TTC549 (cell line): Measurements from ENCODE around the gene MPP4.
"Not testable (repeated sequence)": the region's sequence is repeated elsewhere in the genome, so short reads cannot be mapped to it uniquely, and the experiment has no call there.

Experiments
- FAIRE-seq: peaks from 2 replicates; lab custom pipeline; 2012; peaks lifted over from hg19 to GRCh38; lab: Jason Lieb, UNC

The MPP4 gene

GRCh38 chr2:201673546-201673945 is 24.9 kb downstream of the MPP4 start:
- no peak for FAIRE-seq

GRCh38 chr2:201671205-201671604 is 27.2 kb downstream of the MPP4 start:
- FAIRE-seq, result not testable (repeated sequence)

GRCh38 chr2:201669865-201670264 is 28.6 kb downstream of the MPP4 start:
- FAIRE-seq, result no peak

- no peak for FAIRE-seq
Observed at GRCh38 chr2:201668402-201668910, 30.0 kb downstream of the MPP4 start.

- FAIRE-seq, result no peak
Observed at GRCh38 chr2:201664334-201664733, 34.1 kb downstream of the MPP4 start.

- no peak for FAIRE-seq
Observed at GRCh38 chr2:201661366-201661765, 37.1 kb downstream of the MPP4 start.

GRCh38 chr2:201660293-201660895 is 38.0 kb downstream of the MPP4 start:
- no peak for FAIRE-seq

- no peak for FAIRE-seq
Observed at GRCh38 chr2:201656740-201657139, 41.7 kb downstream of the MPP4 start.

GRCh38 chr2:201656102-201656501 is 42.3 kb downstream of the MPP4 start:
- no peak for FAIRE-seq

GRCh38 chr2:201654616-201655384 is 43.6 kb downstream of the MPP4 start:
- no peak for FAIRE-seq

- no peak for FAIRE-seq
Observed at GRCh38 chr2:201653221-201653620, 45.2 kb downstream of the MPP4 start.

- FAIRE-seq, result no peak
Observed at GRCh38 chr2:201649442-201649841, 49.0 kb downstream of the MPP4 start.

GRCh38 chr2:201647431-201647830 is 51.0 kb downstream of the MPP4 start:
- FAIRE-seq, result no peak

GRCh38 chr2:201644001-201644400 is 54.4 kb downstream of the MPP4 start:
- FAIRE-seq, result no peak

GRCh38 chr2:201643216-201643890 is 55.1 kb downstream of the MPP4 start, which contains the start of gene TMEM237:
Gene TMEM237 (minus strand): TSS chr2:201643503. CDS start chr2:201643400, 103 bp downstream.
- FAIRE-seq, result no peak

- no peak for FAIRE-seq
Observed at GRCh38 chr2:201642579-201643215, 55.7 kb downstream of the MPP4 start.

GRCh38 chr2:201642086-201642578 is 56.3 kb downstream of the MPP4 start:
- FAIRE-seq, result no peak

- no peak for FAIRE-seq
Observed at GRCh38 chr2:201639205-201639604, 59.2 kb downstream of the MPP4 start.

GRCh38 chr2:201638326-201638725 is 60.1 kb downstream of the MPP4 start:
- no peak for FAIRE-seq

- no peak for FAIRE-seq
Observed at GRCh38 chr2:201633661-201634249, 64.7 kb downstream of the MPP4 start.

- no peak for FAIRE-seq
Observed at GRCh38 chr2:201631041-201631440, 67.4 kb downstream of the MPP4 start.

GRCh38 chr2:201630577-201630976 is 67.9 kb downstream of the MPP4 start:
- no peak for FAIRE-seq
